ENCODE data around the gene GRAP2. TPM values are rescaled to one million over a fixed set of nuclear protein-coding genes. Genes with fewer than 3 reads are reported as not detected.
"Not testable (repeated sequence)": the region's sequence is repeated elsewhere in the genome, so short reads cannot be mapped to it uniquely, and the experiment has no call there.

GRAP2 gene
- total RNA-seq = under 0.01 TPM in 2 replicates

GRCh38 chr22:39900306-39901227 is at the start of gene GRAP2:
Gene GRAP2 (plus strand): TSS chr22:39901084. CDS start chr22:39947107, 46,023 bp downstream.
- H3K4me3 ChIP-seq (ENCODE audit: low read depth, low read length) = no peak within 1 kb of the TSS
- no peak for DNase-seq (ENCODE audit: low read depth)
- TF ChIP-seq CTCF (IDR thresholded peaks at IDR 0.05; ENCODE audit: insufficient read depth, low read depth, low read length) = no peak

DNA sequence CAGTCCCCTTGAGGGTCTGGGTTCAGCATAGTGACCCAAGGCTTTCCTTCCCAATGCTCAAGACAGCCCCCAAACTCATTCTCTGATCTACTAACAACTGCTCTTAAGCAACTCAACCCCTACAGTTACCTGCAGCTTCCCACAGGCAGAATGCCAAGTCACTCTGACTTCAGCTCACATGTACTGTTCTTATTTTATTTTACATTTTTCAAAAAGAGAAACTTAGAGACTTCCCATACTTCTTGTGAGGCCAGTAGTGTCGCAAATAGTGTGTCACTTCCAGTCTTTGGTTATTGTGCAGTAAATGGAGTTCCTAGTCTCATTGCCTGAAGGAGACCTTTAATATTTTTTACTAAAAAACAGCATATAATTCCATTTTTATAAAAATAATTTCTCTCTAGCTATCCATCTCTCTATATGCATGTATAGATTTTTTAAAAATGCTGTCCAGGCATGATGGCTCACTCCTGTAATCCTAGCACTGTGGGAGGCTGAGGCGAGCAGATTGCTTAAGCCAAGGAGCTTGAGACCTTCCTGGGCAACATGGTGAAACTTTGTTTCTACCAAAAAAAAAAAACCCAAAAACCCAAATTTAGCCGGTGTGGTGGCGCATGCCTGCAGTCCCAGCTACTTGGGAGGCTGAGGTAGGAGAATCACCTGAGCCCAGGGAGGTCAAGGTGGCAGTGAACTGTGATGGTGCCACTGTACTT is 49.1 kb upstream of the GRAP2 start:
- TF ChIP-seq CTCF (IDR thresholded peaks at IDR 0.05; ENCODE audit: insufficient read depth, low read depth, low read length) = no peak

GRCh38 chr22:39852799-39853198 is 48.1 kb upstream of the GRAP2 start:
- TF ChIP-seq CTCF (IDR thresholded peaks at IDR 0.05; ENCODE audit: insufficient read depth, low read depth, low read length) = no peak
- DNase-seq (ENCODE audit: low read depth) = no peak
- H3K4me3 ChIP-seq (ENCODE audit: low read depth, low read length) = no peak overlapping the region

More for the DNA sequence above, 49.1 kb upstream of the GRAP2 start:
- no peak for DNase-seq (ENCODE audit: low read depth)
- H3K4me3 ChIP-seq (ENCODE audit: low read depth, low read length) = no peak overlapping the region

DNA sequence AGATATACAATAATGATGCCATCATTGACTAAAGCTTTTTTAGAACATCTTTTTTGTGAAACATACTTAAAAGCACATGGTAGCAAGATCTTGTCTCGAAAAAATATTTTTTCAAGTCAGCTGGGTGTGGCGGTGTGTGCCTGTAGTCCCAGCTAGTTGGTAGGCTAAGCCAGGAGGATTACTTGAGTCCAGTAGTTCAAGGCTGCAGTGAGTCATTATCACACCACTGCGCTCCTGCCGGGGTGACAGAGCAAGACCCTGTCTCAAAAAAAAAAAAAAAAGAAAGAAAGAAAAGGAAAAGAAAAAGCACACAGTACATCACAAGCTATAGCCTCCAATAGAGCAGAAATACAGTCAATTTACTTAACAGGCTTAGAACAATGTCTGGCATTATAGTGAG is 44.3 kb upstream of the GRAP2 start:
- no peak for TF ChIP-seq CTCF (IDR thresholded peaks at IDR 0.05; ENCODE audit: insufficient read depth, low read depth, low read length)
- DNase-seq (ENCODE audit: low read depth) = no peak
- no peak overlapping the region for H3K4me3 ChIP-seq (ENCODE audit: low read depth, low read length)

DNA sequence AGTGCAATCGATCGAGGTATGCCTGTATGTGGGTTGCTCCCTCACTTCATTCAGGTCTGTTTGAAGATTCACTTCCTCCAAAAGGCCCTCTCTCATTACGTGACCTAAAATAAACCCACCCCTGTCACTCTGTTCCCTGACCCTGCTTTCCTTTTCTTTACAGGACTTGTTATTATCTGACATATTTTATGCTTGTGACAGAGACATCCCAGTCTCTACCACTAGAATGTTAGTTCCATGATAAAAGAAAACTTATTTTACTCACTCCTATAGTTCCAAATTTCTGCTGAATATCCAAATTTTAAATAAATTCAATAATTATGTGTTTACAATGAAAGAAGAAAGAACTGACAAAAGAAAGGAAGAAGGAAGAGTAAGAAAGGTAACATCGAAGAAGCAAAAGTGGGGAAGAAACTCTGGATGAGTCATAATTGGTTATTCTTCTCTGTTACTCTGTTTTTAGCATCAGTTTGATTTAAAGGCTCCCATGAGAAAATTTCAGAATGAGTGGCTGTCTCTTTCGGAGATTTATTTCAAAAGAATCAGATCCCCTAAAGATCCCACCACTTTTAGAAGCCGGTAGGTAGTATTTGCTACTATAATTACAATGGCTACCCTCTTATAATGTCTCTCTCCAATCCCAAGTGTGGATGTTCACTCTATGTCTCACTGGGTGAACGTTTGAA is 40.8 kb upstream of the GRAP2 start:
- no peak for DNase-seq (ENCODE audit: low read depth)
- no peak for TF ChIP-seq CTCF (IDR thresholded peaks at IDR 0.05; ENCODE audit: insufficient read depth, low read depth, low read length)
- H3K4me3 ChIP-seq (ENCODE audit: low read depth, low read length) = no peak overlapping the region

- TF ChIP-seq CTCF (IDR thresholded peaks at IDR 0.05; ENCODE audit: insufficient read depth, low read depth, low read length) = no peak
- no peak for DNase-seq (ENCODE audit: low read depth)
- no peak overlapping the region for H3K4me3 ChIP-seq (ENCODE audit: low read depth, low read length)
These were observed 32.1 kb upstream of the GRAP2 start for GRCh38 chr22:39868741-39869140.

DNA sequence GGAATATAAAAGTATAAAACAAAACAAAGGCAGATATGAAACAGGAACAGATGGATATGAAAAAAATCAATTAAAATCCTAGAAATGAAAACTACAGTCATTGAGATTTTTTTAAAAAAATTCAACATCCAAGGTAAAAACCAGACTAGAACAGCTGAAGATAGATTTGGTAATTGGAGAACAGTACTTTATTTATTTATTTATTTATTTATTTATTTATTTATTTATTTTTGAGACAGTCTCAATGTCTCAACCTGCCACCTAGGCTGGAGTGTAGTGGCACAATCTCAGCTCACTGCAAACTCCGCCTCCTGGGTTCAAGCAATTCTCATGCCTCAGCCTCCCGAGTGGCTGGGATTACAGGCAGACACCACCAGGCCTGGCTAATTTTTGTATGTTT is 31.1 kb upstream of the GRAP2 start:
- not testable (repeated sequence) for H3K4me3 ChIP-seq (ENCODE audit: low read depth, low read length); DNase-seq (ENCODE audit: low read depth)

Measured in fibroblast of villous mesenchyme (primary cell).